Sigmoid colon (tissue), 7 donors: ENCODE measurements around the gene PAX9. TPM values are rescaled to one million over a fixed set of nuclear protein-coding genes. Genes with fewer than 3 reads are reported as not detected.

Source experiments
- DNase-seq: peaks from one replicate; pipeline ENCODE4 v3.0.0-alpha.2; 2019
- H3K27ac ChIP-seq, 4 donors: fragments of 200-600 bp; sonication (generic); one replicate each; pipeline ENCODE4 v1.5.1; 2016 to 2019; ENCODE audit warnings: mild to moderate bottlenecking in 1 of 4
- H3K27me3 ChIP-seq, 3 donors: fragments of 200-600 bp; sonication (generic); one replicate each; pipeline ENCODE4 v1.5.1; 2019; ENCODE audit warnings: mild to moderate bottlenecking in 1 of 3
- H3K36me3 ChIP-seq, 4 donors: fragments of 200-600 bp; sonication (generic); one replicate each; pipeline ENCODE4 v1.5.1; 2016 to 2019
- H3K4me1 ChIP-seq, 4 donors: fragments of 200-600 bp; sonication (generic); one replicate each; pipeline ENCODE4 v1.5.1; 2017 to 2019
- H3K4me3 ChIP-seq, 4 donors: fragments of 200-600 bp; sonication (generic); one replicate each; pipeline ENCODE4 v1.5.1; 2017 to 2019; ENCODE audit warnings: mild to moderate bottlenecking in 2 of 4, moderate library complexity in 1 of 4
- H3K9me3 ChIP-seq, 4 donors: fragments of 200-600 bp in 3 of 4; sonication (generic) in 3 of 4; one replicate each; pipeline versions ENCODE4 v1.5.1 to v1.6.1; 2013 to 2019
- EP300 ChIP-seq, 4 donors: sonication (generic); formaldehyde crosslinking; IDR thresholded peaks; one replicate each; pipeline ENCODE4 v1.6.1; 2017; ENCODE audit warnings: antibody characterized with exemption in 4 of 4
- POLR2A ChIP-seq, 2 donors: fragments of 450-650 bp; IDR thresholded peaks; one replicate each; pipeline ENCODE4 v1.6.1; 2016; ENCODE audit warnings: antibody characterized with exemption in 2 of 2, mild to moderate bottlenecking in 2 of 2, moderate library complexity in 2 of 2
- POLR2AphosphoS5 ChIP-seq, 4 donors: sonication (generic); formaldehyde crosslinking; IDR thresholded peaks; one replicate each; pipeline ENCODE4 v1.6.1; 2017; ENCODE audit warnings: antibody characterized with exemption in 4 of 4
- WGBS, 2 donors: extraction: QIAGEN DNeasy Blood & Tissue Kit; methylation state at CpG; one replicate each; pipeline ENCODE4 v1.1.7; 2013; 5-methylcytosine and 5-hydroxymethylcytosine counted together
- intact Hi-C: fragments of 100-400 bp; cut with DNase I; formaldehyde crosslinking; loops from one replicate; pipeline ENCODE4 v1.15.1; 2023
- polyA plus RNA-seq, 3 donors: library from polyadenylated mRNA; stranded (reverse); fragments of 200-250 nt; gene quantifications; one replicate each; pipeline ENCODE4 v1.2.3, GENCODE V29; 2013
- total RNA-seq, 4 donors: library from RNA; depleted of rRNA; stranded (reverse); fragments of >200 nt; gene quantifications; one replicate each; pipeline ENCODE4 v1.1.0, GENCODE V29; 2016
- TF ChIP-seq, protein P1 (sequence below), 4 experiments: fragments of 450-650 bp in 3 of 4; fragments of 200-600 bp in 1 of 4; IDR thresholded peaks; one replicate each; pipeline ENCODE4 v1.5.1; 2016 to 2019; ENCODE audit warnings: antibody characterized with exemption in 4 of 4, mild to moderate bottlenecking in 3 of 4, moderate library complexity in 2 of 4
- donor health status: healthy with polysubstance abuse.
- donor health status: Bipolar disorder and iron deficiency.
- donor health status: healthy.

Gene PAX9
- total and polyA plus RNA-seq, 7 donors: under 0.01 to 1.2 (median 0.28) TPM; not detected in 2

DNA sequence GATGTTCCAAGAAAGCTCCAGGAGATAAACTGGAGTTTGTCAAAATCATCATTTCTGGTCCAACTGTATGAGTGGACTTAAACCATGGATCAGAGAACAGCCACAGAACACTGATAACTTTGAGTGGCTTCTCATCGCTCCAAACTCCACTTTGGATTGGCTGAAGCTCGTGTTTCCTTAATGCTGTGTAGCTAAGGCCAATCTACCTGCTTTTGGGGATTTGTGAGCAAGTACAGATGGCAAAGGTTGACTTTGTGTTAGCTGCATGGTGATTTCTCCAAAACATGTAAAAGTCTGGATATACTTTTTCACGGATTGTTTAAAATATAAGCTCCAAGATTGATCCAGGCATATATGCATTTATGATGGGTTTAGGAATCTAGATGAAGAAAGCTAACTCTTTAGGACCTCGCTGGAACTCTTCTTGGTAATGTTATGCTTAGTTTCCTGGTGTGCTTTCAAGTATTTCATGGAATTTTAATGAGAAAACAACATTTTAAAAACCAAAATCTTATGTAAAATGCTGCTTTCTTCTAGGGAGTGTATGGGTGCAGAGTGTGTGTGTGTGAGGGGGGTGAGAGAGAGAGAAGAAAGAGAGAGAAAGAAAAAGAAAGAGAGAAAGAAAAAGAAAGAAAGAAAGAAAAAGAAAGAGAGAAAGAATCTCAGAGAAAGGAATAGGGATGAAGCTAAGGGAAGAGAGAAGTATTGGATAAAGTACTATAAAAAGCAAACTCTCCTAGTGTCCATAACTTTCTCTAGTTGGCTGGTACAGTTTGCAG lies 11.6 kb upstream of the PAX9 start:
- 31 to 52% methylated on average over 4 of the region's 4 CpGs for WGBS, 2 donors
- peaks cover 53 to 99% (median 81%) of the 10 kb centered on the region in 3 donors for H3K27me3 ChIP-seq
- H3K4me1 ChIP-seq: peaks cover 0 to 21% (median 17%) of the 10 kb centered on the region in 4 donors
- DNase-seq: no peak
- H3K4me3 ChIP-seq: no peak overlapping the region
- intact Hi-C loops: no loop called here
- TF ChIP-seq EP300 (IDR thresholded peaks at IDR 0.05) (no peak), POLR2A (IDR thresholded peaks at IDR 0.05) (no peak), POLR2AphosphoS5 (IDR thresholded peaks at IDR 0.05) (no peak)
- TF ChIP-seq, protein P1, sequence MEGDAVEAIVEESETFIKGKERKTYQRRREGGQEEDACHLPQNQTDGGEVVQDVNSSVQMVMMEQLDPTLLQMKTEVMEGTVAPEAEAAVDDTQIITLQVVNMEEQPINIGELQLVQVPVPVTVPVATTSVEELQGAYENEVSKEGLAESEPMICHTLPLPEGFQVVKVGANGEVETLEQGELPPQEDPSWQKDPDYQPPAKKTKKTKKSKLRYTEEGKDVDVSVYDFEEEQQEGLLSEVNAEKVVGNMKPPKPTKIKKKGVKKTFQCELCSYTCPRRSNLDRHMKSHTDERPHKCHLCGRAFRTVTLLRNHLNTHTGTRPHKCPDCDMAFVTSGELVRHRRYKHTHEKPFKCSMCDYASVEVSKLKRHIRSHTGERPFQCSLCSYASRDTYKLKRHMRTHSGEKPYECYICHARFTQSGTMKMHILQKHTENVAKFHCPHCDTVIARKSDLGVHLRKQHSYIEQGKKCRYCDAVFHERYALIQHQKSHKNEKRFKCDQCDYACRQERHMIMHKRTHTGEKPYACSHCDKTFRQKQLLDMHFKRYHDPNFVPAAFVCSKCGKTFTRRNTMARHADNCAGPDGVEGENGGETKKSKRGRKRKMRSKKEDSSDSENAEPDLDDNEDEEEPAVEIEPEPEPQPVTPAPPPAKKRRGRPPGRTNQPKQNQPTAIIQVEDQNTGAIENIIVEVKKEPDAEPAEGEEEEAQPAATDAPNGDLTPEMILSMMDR (IDR thresholded peaks at IDR 0.05): no peak
- no peak overlapping the region for H3K27ac ChIP-seq
- H3K36me3 ChIP-seq: no peaks in the 10 kb centered on the region
- H3K9me3 ChIP-seq: no peaks in the 10 kb centered on the region

DNA sequence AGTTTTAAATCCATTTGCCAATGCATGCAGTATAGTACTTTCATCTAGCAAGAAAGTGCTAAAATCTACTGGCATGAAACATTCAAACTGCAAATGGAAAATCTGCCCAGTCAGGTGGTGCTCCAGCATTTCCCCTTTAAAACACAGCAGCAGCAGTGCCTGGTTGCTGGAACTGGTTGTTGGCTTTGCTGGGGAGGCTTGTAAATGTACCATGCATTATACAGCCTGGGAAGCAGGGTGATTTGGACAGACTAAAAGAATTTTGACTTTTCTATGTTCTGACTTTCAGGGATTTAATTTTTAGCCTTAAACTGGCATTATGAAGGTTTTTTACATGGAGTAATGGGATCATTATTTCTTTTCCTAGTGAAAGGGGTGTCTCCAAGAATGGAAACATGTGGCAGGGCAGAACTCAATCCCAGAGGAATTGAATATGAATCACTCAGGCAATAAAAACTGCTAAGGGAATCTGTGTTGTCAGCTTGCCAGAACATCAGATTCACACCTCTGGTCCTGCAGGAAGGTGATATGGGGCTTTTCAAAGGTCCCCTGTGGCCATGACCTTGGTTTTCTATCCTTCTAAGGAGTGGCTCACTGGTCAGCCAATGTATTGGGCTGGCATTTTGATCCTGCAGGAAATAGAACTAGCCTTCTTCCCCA lies 9.0 kb upstream of the PAX9 start:
- intact Hi-C loops: no loop called here
- peaks cover 73 to 100% (median 94%) of the 10 kb centered on the region in 3 donors for H3K27me3 ChIP-seq
- TF ChIP-seq POLR2A (IDR thresholded peaks at IDR 0.05) (no peak), EP300 (IDR thresholded peaks at IDR 0.05) (no peak), POLR2AphosphoS5 (IDR thresholded peaks at IDR 0.05) (no peak)
- TF ChIP-seq, protein P1 (IDR thresholded peaks at IDR 0.05): no peak
- H3K4me3 ChIP-seq: no peak overlapping the region
- H3K36me3 ChIP-seq: no peaks in the 10 kb centered on the region
- no peak for DNase-seq
- H3K9me3 ChIP-seq: no peaks in the 10 kb centered on the region
- H3K4me1 ChIP-seq: peaks cover 0 to 32% (median 29%) of the 10 kb centered on the region in 4 donors
- no peak overlapping the region for H3K27ac ChIP-seq

DNA sequence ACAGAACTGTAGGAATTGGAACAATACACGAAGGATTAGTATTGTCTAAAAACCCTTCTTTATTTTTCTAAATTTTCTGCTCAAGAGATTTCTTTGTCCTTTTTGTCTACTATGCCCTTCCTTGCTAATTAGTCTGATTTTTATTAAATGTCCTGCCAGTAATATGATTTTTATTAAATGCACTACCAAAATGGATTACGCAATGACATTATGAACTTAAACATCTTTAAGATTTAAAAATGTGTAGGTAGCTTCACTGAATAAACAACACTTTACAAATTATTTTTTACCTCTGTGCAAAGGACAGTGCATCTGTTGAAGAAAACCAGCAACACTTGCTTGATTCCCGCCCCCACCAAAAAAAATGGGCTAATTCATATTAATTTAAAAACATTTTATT lies 8.2 kb upstream of the PAX9 start:
- peaks cover 74 to 100% (median 94%) of the 10 kb centered on the region in 3 donors for H3K27me3 ChIP-seq
- WGBS, 2 donors: 36 to 68% methylated on average over 3 of the region's 3 CpGs

DNA sequence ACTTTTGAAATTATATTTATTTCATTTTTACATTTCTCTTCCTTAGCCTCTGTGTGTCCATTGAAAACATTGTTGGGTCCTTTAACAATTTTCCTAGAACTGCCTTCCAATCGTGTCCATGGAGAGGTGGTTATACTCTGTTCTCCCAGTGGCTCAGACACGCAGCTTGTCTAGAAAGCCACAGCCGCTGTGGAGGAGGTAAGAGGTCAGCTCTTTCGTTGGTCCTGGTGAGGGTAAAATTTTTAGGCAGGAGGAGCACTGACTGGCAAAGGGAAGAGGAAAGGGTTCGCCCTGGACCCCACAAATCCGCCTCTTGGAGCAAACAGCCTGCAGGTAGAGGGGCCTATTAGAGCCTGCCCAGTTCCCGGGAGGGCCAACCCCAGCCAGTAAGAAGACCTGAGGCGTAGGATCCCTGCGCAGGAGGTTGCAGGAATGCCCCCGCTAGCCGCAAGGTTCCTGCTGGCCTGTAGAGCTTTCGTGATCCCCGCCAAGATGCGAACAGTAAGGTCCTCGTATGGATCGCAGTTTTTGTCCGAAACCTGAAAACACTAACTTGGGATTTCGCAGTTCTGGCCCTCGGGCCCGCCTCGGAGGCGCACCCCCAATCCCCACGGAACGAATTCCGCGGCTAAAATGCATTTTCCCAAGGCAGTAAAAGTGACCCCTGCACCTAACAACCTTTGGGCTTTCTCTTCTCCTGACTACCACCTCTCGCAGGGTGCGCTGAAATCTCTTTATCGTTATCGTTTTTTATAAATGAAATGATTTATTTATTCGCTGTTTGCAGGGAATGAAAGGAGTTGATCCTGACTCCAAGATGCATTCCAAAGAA lies 7.5 kb upstream of the PAX9 start:
- WGBS, 2 donors: 18 to 42% methylated on average over 31 of the region's 31 CpGs
- intact Hi-C loops: no loop called here
- H3K27me3 ChIP-seq: peaks cover 72 to 100% (median 93%) of the 10 kb centered on the region in 3 donors
- H3K27ac ChIP-seq: no peak overlapping the region
- no peak for DNase-seq
- H3K4me1 ChIP-seq: peaks cover 0 to 36% (median 33%) of the 10 kb centered on the region in 4 donors
- H3K4me3 ChIP-seq: no peak overlapping the region
- H3K36me3 ChIP-seq: no peaks in the 10 kb centered on the region
- H3K9me3 ChIP-seq: no peaks in the 10 kb centered on the region
- TF ChIP-seq EP300 (IDR thresholded peaks at IDR 0.05) (no peak), POLR2A (IDR thresholded peaks at IDR 0.05) (no peak), POLR2AphosphoS5 (IDR thresholded peaks at IDR 0.05) (no peak)
- TF ChIP-seq, protein P1 (IDR thresholded peaks at IDR 0.05): no peak

More for the DNA sequence above, 8.2 kb upstream of the PAX9 start:
- intact Hi-C loops: no loop called here
- Histone ChIP-seq H3K27ac (no peak overlapping the region), H3K4me1 (peaks cover 0 to 30% (median 29%) of the 10 kb centered on the region in 4 donors), H3K4me3 (no peak overlapping the region), H3K9me3 (no peaks in the 10 kb centered on the region), H3K36me3 (no peaks in the 10 kb centered on the region)
- no peak for TF ChIP-seq POLR2A (IDR thresholded peaks at IDR 0.05)
- TF ChIP-seq POLR2AphosphoS5 (IDR thresholded peaks at IDR 0.05): no peak
- no peak for DNase-seq
